ENCODE measurements around the gene CCDC91. TPM values are rescaled to one million over a fixed set of nuclear protein-coding genes. Genes with fewer than 3 reads are reported as not detected.
"Not testable (repeated sequence)": the region's sequence is repeated elsewhere in the genome, so short reads cannot be mapped to it uniquely, and the experiment has no call there.

The CCDC91 gene
- total RNA-seq, 4 donors from 2014 or later, result 55.6 to 74.0 (median 62.6) TPM

GRCh38 chr12:28328967-28329366 lies 138.7 kb downstream of the CCDC91 start:
- no peak for DNase-seq
- Histone ChIP-seq H3K4me3 (replicated peaks in 1 of 3) (no peak overlapping the region), H3K27ac (no peak overlapping the region), H3K9me3 (no peaks in the 10 kb centered on the region), H3K4me1 (no peaks in the 10 kb centered on the region), H3K27me3 (no peaks in the 10 kb centered on the region), H3K36me3 (no peaks in the 10 kb centered on the region)
- 96 to 97% methylated on average over 2 of the region's 2 CpGs for WGBS, 2 donors
- TF ChIP-seq, protein P1, sequence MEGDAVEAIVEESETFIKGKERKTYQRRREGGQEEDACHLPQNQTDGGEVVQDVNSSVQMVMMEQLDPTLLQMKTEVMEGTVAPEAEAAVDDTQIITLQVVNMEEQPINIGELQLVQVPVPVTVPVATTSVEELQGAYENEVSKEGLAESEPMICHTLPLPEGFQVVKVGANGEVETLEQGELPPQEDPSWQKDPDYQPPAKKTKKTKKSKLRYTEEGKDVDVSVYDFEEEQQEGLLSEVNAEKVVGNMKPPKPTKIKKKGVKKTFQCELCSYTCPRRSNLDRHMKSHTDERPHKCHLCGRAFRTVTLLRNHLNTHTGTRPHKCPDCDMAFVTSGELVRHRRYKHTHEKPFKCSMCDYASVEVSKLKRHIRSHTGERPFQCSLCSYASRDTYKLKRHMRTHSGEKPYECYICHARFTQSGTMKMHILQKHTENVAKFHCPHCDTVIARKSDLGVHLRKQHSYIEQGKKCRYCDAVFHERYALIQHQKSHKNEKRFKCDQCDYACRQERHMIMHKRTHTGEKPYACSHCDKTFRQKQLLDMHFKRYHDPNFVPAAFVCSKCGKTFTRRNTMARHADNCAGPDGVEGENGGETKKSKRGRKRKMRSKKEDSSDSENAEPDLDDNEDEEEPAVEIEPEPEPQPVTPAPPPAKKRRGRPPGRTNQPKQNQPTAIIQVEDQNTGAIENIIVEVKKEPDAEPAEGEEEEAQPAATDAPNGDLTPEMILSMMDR (IDR thresholded peaks at IDR 0.05), result no peak
- no peak for TF ChIP-seq POLR2A (IDR thresholded peaks at IDR 0.05)
- intact Hi-C loops (cut with DNase I), result no loop called here

GRCh38 chr12:28329727-28330126 lies 139.5 kb downstream of the CCDC91 start:
- H3K4me3 ChIP-seq (replicated peaks in 1 of 3); DNase-seq; intact Hi-C loops (cut with DNase I); H3K36me3 ChIP-seq; H3K4me1 ChIP-seq; H3K27me3 ChIP-seq; H3K27ac ChIP-seq; H3K9me3 ChIP-seq: not testable (repeated sequence)
- 100% methylated on average over 2 of the region's 2 CpGs for WGBS, 2 donors

- H3K36me3 ChIP-seq; H3K4me3 ChIP-seq (replicated peaks in 1 of 3); H3K9me3 ChIP-seq; H3K27me3 ChIP-seq; DNase-seq; H3K27ac ChIP-seq; intact Hi-C loops (cut with DNase I); H3K4me1 ChIP-seq: not testable (repeated sequence)
- 82 to 98% methylated on average over 3 of the region's 3 CpGs for WGBS, 2 donors
Measured at GRCh38 chr12:28330232-28330631, 140.0 kb downstream of the CCDC91 start.

DNA sequence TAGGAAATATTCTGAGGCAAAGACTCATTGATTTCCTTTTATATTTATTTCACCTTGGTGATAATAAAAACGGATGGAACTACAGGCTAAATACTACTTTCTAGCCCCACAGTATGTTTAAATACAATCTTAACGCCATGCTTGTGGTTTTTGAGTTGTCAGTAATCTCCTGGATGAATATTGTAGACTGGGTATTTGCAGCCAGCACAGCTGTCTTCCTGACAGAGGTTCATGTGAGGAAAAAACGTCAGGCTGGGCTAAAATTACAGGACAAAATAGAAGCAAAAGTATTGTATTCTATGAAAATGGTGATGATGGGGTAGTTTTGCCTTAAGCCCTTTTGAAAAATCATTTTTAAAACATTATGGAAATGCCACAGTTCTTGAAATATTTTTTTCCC lies 140.9 kb downstream of the CCDC91 start:
- TF ChIP-seq, protein P1 (IDR thresholded peaks at IDR 0.05), result no peak
- TF ChIP-seq POLR2A (IDR thresholded peaks at IDR 0.05), result no peak

GRCh38 chr12:28340261-28341045 lies 150.2 kb downstream of the CCDC91 start:
- Histone ChIP-seq H3K4me1 (no peaks in the 10 kb centered on the region), H3K36me3 (no peaks in the 10 kb centered on the region), H3K27ac (no peak overlapping the region), H3K9me3 (no peaks in the 10 kb centered on the region), H3K27me3 (no peaks in the 10 kb centered on the region), H3K4me3 (replicated peaks in 1 of 3) (no peak overlapping the region)
- no peak for DNase-seq
- WGBS, 2 donors, result 70 to 78% methylated on average over 4 of the region's 4 CpGs
- intact Hi-C loops (cut with DNase I), result no loop called here
- TF ChIP-seq, protein P1 (IDR thresholded peaks at IDR 0.05), result no peak
- TF ChIP-seq POLR2A (IDR thresholded peaks at IDR 0.05), result no peak

More for the DNA sequence above, 140.9 kb downstream of the CCDC91 start:
- Histone ChIP-seq H3K27me3 (no peaks in the 10 kb centered on the region), H3K36me3 (no peaks in the 10 kb centered on the region), H3K4me3 (replicated peaks in 1 of 3) (no peak overlapping the region), H3K9me3 (no peaks in the 10 kb centered on the region), H3K4me1 (no peaks in the 10 kb centered on the region), H3K27ac (no peak overlapping the region)
- no peak for DNase-seq
- intact Hi-C loops (cut with DNase I), result no loop called here
- WGBS, 2 donors, result 75 to 78% methylated on average over 3 of the region's 3 CpGs

GRCh38 chr12:28343713-28344112 lies 153.5 kb downstream of the CCDC91 start:
- Histone ChIP-seq H3K4me3 (replicated peaks in 1 of 3) (no peak overlapping the region), H3K9me3 (no peaks in the 10 kb centered on the region), H3K27ac (no peak overlapping the region), H3K27me3 (no peaks in the 10 kb centered on the region), H3K36me3 (no peaks in the 10 kb centered on the region), H3K4me1 (no peaks in the 10 kb centered on the region)
- 82 to 89% methylated on average over 1 of the region's 1 CpG for WGBS, 2 donors
- no peak for DNase-seq
- intact Hi-C loops (cut with DNase I), result no loop called here
- TF ChIP-seq POLR2A (IDR thresholded peaks at IDR 0.05), result no peak
- TF ChIP-seq, protein P1 (IDR thresholded peaks at IDR 0.05), result no peak
